GM23248 (cell line): ENCODE measurements around the gene CCDC85C. TPM values are rescaled to one million over a fixed set of nuclear protein-coding genes. Genes with fewer than 3 reads are reported as not detected.

Source experiments
- DNase-seq: peaks from one replicate; pipeline ENCODE4 v3.0.0-alpha.2; 2015
- H2AFZ ChIP-seq: fragments of 200-600 bp; sonication (generic); 2 replicates; pipeline ENCODE4 v1.6.1; 2016; ENCODE audit warnings: antibody characterized with exemption
- H3F3A ChIP-seq: fragments of 200-600 bp; sonication (generic); 2 replicates; pipeline ENCODE4 v1.6.1; 2016; ENCODE audit warnings: mild to moderate bottlenecking, antibody characterized with exemption, mixed run types; ENCODE audit not compliant: insufficient read depth
- H3K27ac ChIP-seq: fragments of 200-600 bp; sonication (generic); 2 replicates; pipeline ENCODE4 v1.5.1; 2016; ENCODE audit warnings: mild to moderate bottlenecking
- H3K27me3 ChIP-seq: fragments of 200-600 bp; sonication (generic); replicated peaks from 2 replicates; pipeline ENCODE4 v1.6.1; 2016; ENCODE audit warnings: mild to moderate bottlenecking; ENCODE audit not compliant: insufficient read depth
- H3K36me3 ChIP-seq: fragments of 200-600 bp; sonication (generic); 2 replicates; pipeline ENCODE4 v1.6.1; 2016; ENCODE audit warnings: low read depth, mild to moderate bottlenecking
- H3K4me1 ChIP-seq: fragments of 200-600 bp; sonication (generic); 2 replicates; pipeline ENCODE4 v1.6.1; 2016; ENCODE audit warnings: mild to moderate bottlenecking; ENCODE audit not compliant: insufficient read depth
- H3K4me2 ChIP-seq: fragments of 200-600 bp; sonication (generic); one replicate; pipeline ENCODE4 v1.6.1; 2016; ENCODE audit warnings: mild to moderate bottlenecking; ENCODE audit not compliant: unreplicated experiment
- H3K4me3 ChIP-seq: fragments of 200-600 bp; sonication (generic); 2 replicates; pipeline ENCODE4 v1.5.1; 2016; ENCODE audit warnings: mild to moderate bottlenecking
- H3K79me2 ChIP-seq: fragments of 200-600 bp; sonication (generic); 2 replicates; pipeline ENCODE4 v1.6.1; 2016; ENCODE audit warnings: mild to moderate bottlenecking; ENCODE audit not compliant: insufficient read depth
- H3K9ac ChIP-seq: fragments of 200-600 bp; sonication (generic); 2 replicates; pipeline ENCODE4 v1.6.1; 2016; ENCODE audit warnings: mild to moderate bottlenecking
- H3K9me2 ChIP-seq: fragments of 200-600 bp; sonication (generic); 2 replicates; pipeline ENCODE4 v1.6.1; 2016; ENCODE audit warnings: mixed run types, mild to moderate bottlenecking, moderate library complexity; ENCODE audit not compliant: insufficient read depth
- H3K9me3 ChIP-seq: fragments of 200-600 bp; sonication (generic); one replicate; pipeline ENCODE4 v1.6.1; 2017; ENCODE audit warnings: low read depth
- H4K20me1 ChIP-seq: fragments of 200-600 bp; sonication (generic); 2 replicates; pipeline ENCODE4 v1.6.0; 2016; ENCODE audit not compliant: insufficient read depth
- EZH2 ChIP-seq: fragments of 200-600 bp; sonication (generic); IDR thresholded peaks from 2 replicates; pipeline ENCODE4 v1.6.1; 2018; ENCODE audit warnings: antibody characterized with exemption, mild to moderate bottlenecking; ENCODE audit not compliant: insufficient read depth, poor library complexity, severe bottlenecking
- EZH2phosphoT487 ChIP-seq: fragments of 200-600 bp; sonication (generic); IDR thresholded peaks from 2 replicates; pipeline ENCODE4 v1.6.1; 2018; ENCODE audit warnings: antibody characterized with exemption, moderate library complexity, mild to moderate bottlenecking, low read depth; ENCODE audit not compliant: insufficient read depth
- WGBS, 2 experiments: methylation state at CpG; one replicate each; pipeline ENCODE4 v1.1.6; 2015 to 2017; ENCODE audit warnings: low lambda C conversion rate in 2 of 2, low coverage in 1 of 2; ENCODE audit errors: missing lambda C conversion rate in 2 of 2; 5-methylcytosine and 5-hydroxymethylcytosine counted together
- in situ Hi-C: fragments of 300-500 bp; cut with MboI; formaldehyde crosslinking; loops from 2 replicates; pipeline ENCODE4 v1.15.0; 2020
- polyA plus RNA-seq: library from polyadenylated mRNA; unstranded; fragments of >200 nt; fragmentation: Nextera tagmentation; extraction: Ambion mirVana; gene quantifications from 2 replicates; pipeline ENCODE4 v1.2.1, GENCODE V29; 2016
- total RNA-seq: library from RNA; depleted of rRNA; stranded (reverse); fragments of >200 nt; shearing (Covaris generic); gene quantifications from 2 replicates; pipeline ENCODE4 v1.2.3, GENCODE V29; 2014

The CCDC85C gene
- total and polyA plus RNA-seq, 2 experiments from 2014 or later = 0.68 to 11.0 TPM

- in situ Hi-C loops = no loop called here
- no peak for DNase-seq
- WGBS, 2 experiments = 67 to 72% methylated on average over 16 of the region's 16 CpGs
These were observed 13.1 kb upstream of the CCDC85C start for GRCh38 chr14:99616832-99617800.

GRCh38 chr14:99615497-99616157 lies 11.6 kb upstream of the CCDC85C start:
- no peak overlapping the region for H3K27ac ChIP-seq
- no peak overlapping the region for H3K4me2 ChIP-seq
- H3K4me1 ChIP-seq = peaks cover 22% of the 10 kb centered on the region
- no peak overlapping the region for H2AFZ ChIP-seq
- in situ Hi-C loops = no loop called here
- no peak overlapping the region for H3K9ac ChIP-seq
- no peaks in the 10 kb centered on the region for H3K79me2 ChIP-seq
- H3K4me3 ChIP-seq = no peak overlapping the region
- 53 to 60% methylated on average over 7 of the region's 7 CpGs for WGBS, 2 experiments
- H3F3A ChIP-seq = no peaks in the 10 kb centered on the region
- TF ChIP-seq EZH2 = no peak
- no peak for TF ChIP-seq EZH2phosphoT487
- H3K27me3 ChIP-seq = no peaks in the 10 kb centered on the region
- no peaks in the 10 kb centered on the region for H3K36me3 ChIP-seq
- no peaks in the 10 kb centered on the region for H3K9me2 ChIP-seq
- no peaks in the 10 kb centered on the region for H3K9me3 ChIP-seq
- no peaks in the 10 kb centered on the region for H4K20me1 ChIP-seq
- DNase-seq = no peak

More at GRCh38 chr14:99616832-99617800, 13.1 kb upstream of the CCDC85C start:
- TF ChIP-seq EZH2 = no peak
- TF ChIP-seq EZH2phosphoT487 = no peak
- Histone ChIP-seq H3K4me2 (no peak overlapping the region), H3K9ac (no peak overlapping the region), H3K79me2 (no peaks in the 10 kb centered on the region), H4K20me1 (no peaks in the 10 kb centered on the region), H3K27ac (no peak overlapping the region), H3K36me3 (no peaks in the 10 kb centered on the region), H3K4me1 (peaks cover 27% of the 10 kb centered on the region), H3K9me3 (no peaks in the 10 kb centered on the region), H3K4me3 (no peak overlapping the region), H3K9me2 (no peaks in the 10 kb centered on the region), H2AFZ (no peak overlapping the region), H3K27me3 (no peaks in the 10 kb centered on the region), H3F3A (peaks cover 4% of the 10 kb centered on the region; the same call in 1 of the 2 replicates)

DNA sequence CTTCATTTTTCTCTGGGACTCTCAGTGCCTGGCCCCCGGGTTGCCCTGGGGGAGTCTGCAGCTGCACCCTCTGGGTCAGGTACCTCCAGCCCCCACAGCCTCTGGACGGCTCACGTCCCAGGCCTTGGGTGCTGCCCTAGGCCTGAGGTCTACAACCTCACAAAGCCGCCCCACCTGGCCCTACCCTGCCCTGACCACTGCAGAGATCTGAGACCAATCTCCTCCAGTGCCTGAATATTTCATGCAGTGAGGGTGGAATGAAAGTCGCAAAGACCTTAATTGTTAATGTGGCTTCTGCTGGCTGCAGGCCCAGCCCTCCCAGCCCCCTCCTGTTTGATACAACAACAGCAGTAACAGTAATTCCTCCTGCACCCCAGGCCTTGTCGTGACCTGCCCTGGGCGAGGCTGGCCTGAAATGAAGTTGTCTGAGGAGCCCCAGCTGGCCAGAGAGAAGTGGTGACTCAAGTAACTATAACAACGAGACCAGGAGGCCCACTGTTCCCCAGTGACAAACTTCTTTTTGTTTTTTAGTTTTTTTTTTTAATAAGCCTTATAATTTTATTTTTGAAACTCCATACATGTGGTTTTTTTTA lies 8.8 kb upstream of the CCDC85C start:
- H3K27ac ChIP-seq = no peak overlapping the region

DNA sequence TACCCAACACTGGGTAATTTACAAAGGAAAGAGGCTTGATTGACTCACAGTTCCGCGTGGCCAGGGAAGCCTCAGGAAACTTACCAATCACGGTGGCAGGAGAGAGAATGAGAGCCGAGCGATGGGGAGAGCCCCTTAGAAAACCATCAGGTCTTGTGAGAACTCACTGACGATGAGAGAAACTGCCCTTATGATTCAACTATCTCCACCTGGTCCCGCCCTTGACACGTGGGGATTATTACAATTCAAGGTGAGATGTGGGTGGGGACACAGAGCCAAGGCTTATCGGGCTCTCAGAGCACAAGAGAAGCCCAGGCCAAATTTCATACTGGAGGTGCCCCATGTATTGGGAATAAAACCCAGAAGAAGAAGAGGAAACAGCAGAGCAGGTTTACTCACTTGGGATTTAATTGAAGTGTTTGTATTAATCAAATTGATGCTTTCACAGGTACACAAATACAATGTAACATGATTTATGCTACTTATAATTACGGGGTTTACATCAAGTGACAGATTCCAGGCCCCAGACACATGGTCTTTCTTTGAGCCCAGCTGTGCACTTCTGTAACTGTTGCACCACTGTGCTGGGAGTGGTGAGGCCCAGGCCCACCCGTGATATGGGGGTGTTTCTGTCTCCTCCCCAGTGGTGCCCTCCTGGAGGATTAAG lies 8.2 kb upstream of the CCDC85C start:
- in situ Hi-C loops = no loop called here
- Histone ChIP-seq H3K4me1 (peaks cover 10% of the 10 kb centered on the region; the same call in 1 of the 2 replicates), H3K9me3 (no peaks in the 10 kb centered on the region), H3K4me3 (no peak overlapping the region), H2AFZ (no peak overlapping the region), H3K27me3 (no peaks in the 10 kb centered on the region), H3K9me2 (no peaks in the 10 kb centered on the region), H3K36me3 (no peaks in the 10 kb centered on the region), H3K79me2 (no peaks in the 10 kb centered on the region), H4K20me1 (no peaks in the 10 kb centered on the region), H3K27ac (no peak overlapping the region), H3K9ac (no peak overlapping the region), H3K4me2 (no peak overlapping the region), H3F3A (no peaks in the 10 kb centered on the region)
- TF ChIP-seq EZH2 (no peak), EZH2phosphoT487 (no peak)
- DNase-seq = no peak
- WGBS, 2 experiments = 78 to 82% methylated on average over 11 of the region's 11 CpGs

More for the DNA sequence above, 8.8 kb upstream of the CCDC85C start:
- Histone ChIP-seq H2AFZ (no peak overlapping the region), H3K36me3 (no peaks in the 10 kb centered on the region), H3K9ac (no peak overlapping the region), H3K79me2 (no peaks in the 10 kb centered on the region), H3K9me3 (no peaks in the 10 kb centered on the region), H3K9me2 (no peaks in the 10 kb centered on the region), H3F3A (no peaks in the 10 kb centered on the region), H3K27me3 (no peaks in the 10 kb centered on the region), H3K4me3 (no peak overlapping the region), H3K4me1 (peaks cover 10% of the 10 kb centered on the region; the same call in 1 of the 2 replicates), H4K20me1 (no peaks in the 10 kb centered on the region), H3K4me2 (peak overlapping the region; percentile 1)
- TF ChIP-seq EZH2phosphoT487 (no peak), EZH2 (no peak)
- peak; percentile 80 for DNase-seq
- in situ Hi-C loops = no loop called here
- WGBS, 2 experiments = 67 to 68% methylated on average over 7 to 8 of the region's 8 CpGs
